Erythroblast (primary cell): ENCODE data around the gene ARHGEF33.

Source experiments
- GATA1 ChIP-seq: IDR thresholded peaks from 2 replicates; pipeline ENCODE4 v1.6.1; 2011; ENCODE audit warnings: low read depth, mild to moderate bottlenecking, control low read depth, low read length, moderate library complexity
- POLR2A ChIP-seq: IDR thresholded peaks from 2 replicates; pipeline ENCODE4 v1.6.1; 2011; ENCODE audit warnings: mild to moderate bottlenecking, low read length

- TF ChIP-seq POLR2A (no peak), GATA1 (no peak)
These were observed 124.2 kb downstream of the ARHGEF33 start for GRCh38 chr2:39013871-39014270.
